IgD-negative memory B cell (primary cell): ENCODE measurements around the gene UBASH3B. TPM values are rescaled to one million over a fixed set of nuclear protein-coding genes. Genes with fewer than 3 reads are reported as not detected.
A peak's percentile ranks its signal among the peaks of the same experiment; 100 is the strongest.

Experiments used
- H3K27ac Mint-ChIP-seq, 3 donors: one replicate each; pipeline ENCODE4 v1.8.0; 2020 to 2022; ENCODE audit warnings: mild to moderate bottlenecking in 3 of 3, mixed read lengths in 3 of 3, moderate library complexity in 1 of 3
- H3K27me3 Mint-ChIP-seq: one replicate; pipeline ENCODE4 v1.8.0; 2021; ENCODE audit warnings: mixed read lengths
- H3K36me3 Mint-ChIP-seq: one replicate; pipeline ENCODE4 v1.8.0; 2020; ENCODE audit warnings: mild to moderate bottlenecking, mixed read lengths
- H3K4me1 Mint-ChIP-seq, 3 donors: one replicate each; pipeline ENCODE4 v1.8.0; 2020 to 2022; ENCODE audit warnings: mixed read lengths in 3 of 3, mild to moderate bottlenecking in 1 of 3
- H3K4me3 Mint-ChIP-seq, 4 donors: one replicate each; pipeline ENCODE4 v1.8.0; 2020 to 2022; ENCODE audit warnings: mild to moderate bottlenecking in 4 of 4, mixed read lengths in 4 of 4, moderate library complexity in 3 of 4
- H3K9me3 Mint-ChIP-seq, 3 donors: one replicate each; pipeline ENCODE4 v1.8.0; 2020 to 2021; ENCODE audit warnings: mixed read lengths in 3 of 3, mild to moderate bottlenecking in 1 of 3
- polyA plus RNA-seq: library from polyadenylated mRNA; unstranded; fragments of 300-500 nt; fragmentation: Illumina TruSeq; gene quantifications from one replicate; pipeline ENCODE4 v1.2.3, GENCODE V29; 2021

UBASH3B gene
- polyA plus RNA-seq, 1 donor from 2014 or later, result 1.3 TPM

DNA sequence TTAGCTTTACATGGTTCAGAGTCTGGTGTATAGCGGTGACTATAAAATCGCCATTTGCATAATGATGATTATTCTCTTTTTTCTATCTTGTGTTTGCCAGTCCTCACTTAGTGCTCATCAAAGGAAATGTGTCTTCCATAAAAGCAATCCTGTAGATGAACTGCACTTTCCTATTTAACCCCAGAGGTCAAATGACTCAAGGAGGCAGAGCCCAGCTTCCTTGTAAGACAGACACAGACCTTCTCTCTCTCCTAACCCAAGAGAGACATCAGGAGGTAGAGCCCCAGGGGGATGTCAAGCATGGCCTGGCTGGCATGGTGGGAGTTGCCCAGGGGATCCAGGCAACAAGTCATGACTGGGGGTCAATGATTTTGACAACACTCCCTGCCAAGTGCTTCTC lies 135.9 kb downstream of the UBASH3B start:
- Mint-ChIP-seq H3K27ac (no peak overlapping the region), H3K9me3 (no peaks in the 10 kb centered on the region), H3K4me3 (no peak overlapping the region), H3K36me3 (peaks cover 4% of the 10 kb centered on the region), H3K4me1 (peaks cover 0 to 3% (median 3%) of the 10 kb centered on the region in 3 donors), H3K27me3 (no peaks in the 10 kb centered on the region)

DNA sequence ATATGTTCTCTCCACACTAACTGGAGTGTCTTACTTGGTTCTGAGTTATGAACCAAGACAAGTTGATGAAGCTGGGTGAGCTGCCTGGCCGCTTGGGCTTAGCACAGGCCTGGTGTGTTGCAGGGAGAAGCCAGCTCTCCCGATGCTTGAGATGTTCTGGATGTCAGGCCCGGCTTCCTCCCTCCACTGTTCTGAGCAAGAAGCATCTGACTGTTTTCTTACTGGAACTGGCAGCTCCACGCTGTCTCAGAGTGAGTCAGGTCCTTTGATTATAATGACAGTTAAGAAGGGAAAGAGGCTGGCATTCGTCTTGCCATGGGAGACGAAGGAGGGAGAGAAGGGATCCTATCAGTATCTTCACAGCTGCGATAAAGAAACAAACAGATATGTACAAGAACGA lies 136.3 kb downstream of the UBASH3B start:
- no peaks in the 10 kb centered on the region for H3K27me3 Mint-ChIP-seq
- H3K9me3 Mint-ChIP-seq, result no peaks in the 10 kb centered on the region
- peaks cover 0 to 3% (median 3%) of the 10 kb centered on the region in 3 donors for H3K4me1 Mint-ChIP-seq
- H3K27ac Mint-ChIP-seq, result no peak overlapping the region
- no peak overlapping the region for H3K4me3 Mint-ChIP-seq
- H3K36me3 Mint-ChIP-seq, result peaks cover 4% of the 10 kb centered on the region

DNA sequence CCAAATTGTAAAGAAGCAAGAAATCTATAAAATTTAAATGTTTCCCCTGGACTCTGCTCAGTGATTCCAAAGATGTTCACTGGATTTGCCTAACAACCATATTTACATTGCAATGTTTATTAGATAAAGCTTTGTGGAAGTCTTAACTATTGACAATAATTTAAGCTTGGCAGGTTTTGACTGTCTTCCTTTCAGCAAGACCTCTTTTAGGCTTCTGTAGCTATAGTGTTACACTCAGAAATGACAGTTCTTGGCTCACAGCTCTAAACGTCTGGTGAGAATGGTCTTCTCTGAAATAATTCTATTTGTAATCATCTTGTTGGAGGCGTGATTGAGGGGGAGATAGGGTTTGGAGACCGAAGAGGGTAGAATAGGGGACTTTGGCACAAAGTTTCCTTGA lies 138.0 kb downstream of the UBASH3B start:
- Mint-ChIP-seq H3K4me3 (no peak overlapping the region), H3K36me3 (peaks cover 4% of the 10 kb centered on the region), H3K27me3 (no peaks in the 10 kb centered on the region), H3K9me3 (no peaks in the 10 kb centered on the region), H3K4me1 (peaks cover 0 to 3% (median 3%) of the 10 kb centered on the region in 3 donors), H3K27ac (peak overlapping the region in 1 of 3 donors; percentile 6)

DNA sequence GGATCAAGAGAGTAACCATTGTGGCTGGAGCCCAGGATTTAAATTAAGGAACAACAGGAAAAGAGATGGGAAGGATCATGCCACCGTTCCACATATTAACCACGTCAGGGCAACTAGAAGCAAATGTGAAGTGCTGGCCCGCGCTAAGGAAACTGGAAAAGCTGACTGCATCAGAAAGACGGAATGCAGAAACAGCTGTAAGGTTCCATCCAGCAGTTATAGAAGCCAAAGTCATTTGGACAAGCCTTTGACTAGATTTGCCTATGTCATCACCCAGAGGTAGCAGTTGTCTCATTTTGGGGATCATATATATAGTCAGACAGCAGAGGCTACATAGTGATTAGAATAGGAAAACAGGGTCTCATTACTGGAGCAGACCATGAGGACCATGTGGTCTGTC lies 139.8 kb downstream of the UBASH3B start:
- Mint-ChIP-seq H3K36me3 (peaks cover 2% of the 10 kb centered on the region), H3K27ac (no peak overlapping the region), H3K27me3 (no peaks in the 10 kb centered on the region), H3K4me1 (peaks cover 0 to 3% (median 3%) of the 10 kb centered on the region in 3 donors), H3K9me3 (no peaks in the 10 kb centered on the region), H3K4me3 (no peak overlapping the region)

DNA sequence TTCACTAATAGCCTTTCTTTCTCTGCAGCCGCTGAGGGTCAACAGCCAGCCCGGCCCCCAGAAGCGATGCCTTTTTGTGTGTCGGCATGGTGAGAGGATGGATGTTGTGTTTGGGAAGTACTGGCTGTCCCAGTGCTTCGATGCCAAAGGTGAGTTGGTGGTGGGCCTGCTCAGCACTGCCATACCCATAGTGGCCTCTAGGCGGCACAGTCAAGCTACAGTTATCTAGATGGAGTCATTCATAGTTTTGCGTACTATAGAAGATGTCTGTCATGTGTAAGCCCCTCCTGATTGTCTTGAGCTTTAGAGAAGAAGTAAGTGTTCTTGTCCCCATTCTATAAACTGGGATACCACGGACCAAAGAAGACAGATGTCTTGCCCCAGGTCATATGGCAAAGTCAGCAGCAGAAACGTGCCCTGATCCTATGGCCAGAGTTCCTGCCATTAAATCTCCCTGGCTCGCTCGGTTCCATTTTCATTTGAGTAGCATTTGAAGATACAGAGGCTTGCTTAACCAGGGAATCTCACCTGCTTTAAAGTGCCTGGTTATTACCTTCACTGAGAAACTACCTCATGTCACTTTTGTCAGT lies 140.7 kb downstream of the UBASH3B start:
- Mint-ChIP-seq H3K9me3 (no peaks in the 10 kb centered on the region), H3K27me3 (no peaks in the 10 kb centered on the region), H3K36me3 (peaks cover 2% of the 10 kb centered on the region), H3K27ac (peak overlapping the region in 1 of 3 donors; percentile 71), H3K4me3 (no peak overlapping the region), H3K4me1 (peaks cover 0 to 3% (median 3%) of the 10 kb centered on the region in 3 donors)

DNA sequence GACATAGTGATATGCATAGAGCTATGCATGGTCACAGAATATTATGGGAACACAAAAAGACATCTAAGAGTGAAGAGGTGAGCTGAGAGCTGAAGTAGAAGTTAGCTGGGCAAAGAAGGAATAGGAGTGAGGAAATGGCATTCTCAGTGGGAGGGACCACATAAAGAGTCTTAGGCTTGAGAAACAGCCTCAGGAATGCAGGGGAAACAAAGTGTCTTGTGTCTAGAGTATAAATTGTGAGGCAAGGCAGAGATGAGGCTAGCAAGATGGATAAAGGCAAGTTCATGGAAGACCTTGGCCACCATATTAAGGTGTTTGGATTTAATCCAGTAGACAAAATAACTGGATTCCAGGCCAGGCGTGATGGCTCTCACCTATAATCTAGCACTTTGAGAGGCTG lies 142.1 kb downstream of the UBASH3B start:
- H3K9me3 Mint-ChIP-seq, result no peaks in the 10 kb centered on the region

DNA sequence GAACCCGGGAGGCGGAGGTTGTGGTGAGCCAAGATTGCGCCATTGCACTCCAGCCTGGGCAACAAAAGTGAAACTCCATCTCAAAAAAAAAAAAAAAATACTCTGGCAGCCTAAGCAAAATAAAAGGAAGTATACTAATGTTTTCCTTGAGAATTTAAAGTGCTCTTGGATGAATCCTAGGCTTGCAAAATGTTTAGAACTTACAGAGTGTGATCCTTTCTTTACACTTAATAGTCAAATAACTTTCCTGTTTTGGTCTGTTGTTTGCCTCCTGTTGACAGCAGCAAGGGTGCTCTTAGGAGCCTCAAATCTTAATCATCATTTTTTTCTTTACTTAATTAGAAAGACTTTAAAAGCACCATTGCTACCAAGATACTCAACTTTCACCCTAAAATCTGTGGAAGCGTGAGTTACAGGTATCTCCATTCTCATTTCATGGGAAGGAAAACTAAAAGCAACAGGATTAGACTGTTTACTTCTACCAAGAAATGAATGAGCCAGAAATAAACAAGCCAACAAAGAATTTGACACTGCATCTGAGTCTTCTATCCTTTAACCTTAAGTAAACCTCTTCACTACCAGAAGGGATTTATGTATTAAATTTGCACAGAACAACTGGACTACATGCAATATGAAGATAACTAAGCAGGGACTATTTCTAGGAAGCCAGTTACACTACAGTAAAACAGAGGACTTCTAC lies 144.0 kb downstream of the UBASH3B start:
- H3K4me3 Mint-ChIP-seq, result no peak overlapping the region
- H3K27ac Mint-ChIP-seq, result no peak overlapping the region
- H3K27me3 Mint-ChIP-seq, result no peaks in the 10 kb centered on the region
- peaks cover 8 to 16% (median 12%) of the 10 kb centered on the region in 3 donors for H3K4me1 Mint-ChIP-seq
- H3K9me3 Mint-ChIP-seq, result no peaks in the 10 kb centered on the region
- no peaks in the 10 kb centered on the region for H3K36me3 Mint-ChIP-seq

More for the DNA sequence above, 142.1 kb downstream of the UBASH3B start:
- Mint-ChIP-seq H3K36me3 (no peaks in the 10 kb centered on the region), H3K4me3 (no peak overlapping the region), H3K27me3 (no peaks in the 10 kb centered on the region), H3K27ac (no peak overlapping the region), H3K4me1 (peaks cover 0 to 3% (median 3%) of the 10 kb centered on the region in 3 donors)

DNA sequence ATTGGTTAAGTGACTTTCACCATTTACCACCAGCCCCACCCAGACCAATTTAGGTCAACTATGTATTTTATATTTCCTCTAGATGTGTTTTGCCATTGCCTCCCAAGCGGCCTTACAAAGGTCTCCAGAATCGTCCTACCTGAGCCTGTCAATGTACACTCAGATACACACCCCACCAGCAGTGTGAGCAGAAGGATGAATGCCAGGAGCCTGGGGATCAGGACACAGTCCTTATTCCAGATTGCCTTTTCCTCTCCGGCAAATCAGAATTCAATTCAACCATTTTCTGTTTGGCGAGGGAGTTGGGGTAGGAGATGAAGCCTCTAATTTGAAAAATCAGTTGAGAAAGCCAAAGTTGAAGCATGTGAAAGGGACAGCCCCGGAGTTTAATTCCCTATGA lies 147.4 kb downstream of the UBASH3B start:
- Mint-ChIP-seq H3K9me3 (no peaks in the 10 kb centered on the region), H3K27ac (no peak overlapping the region), H3K4me1 (peaks cover 22 to 24% (median 23%) of the 10 kb centered on the region in 3 donors), H3K36me3 (no peaks in the 10 kb centered on the region), H3K27me3 (no peaks in the 10 kb centered on the region), H3K4me3 (peak overlapping the region in 1 of 4 donors; percentile 64)

DNA sequence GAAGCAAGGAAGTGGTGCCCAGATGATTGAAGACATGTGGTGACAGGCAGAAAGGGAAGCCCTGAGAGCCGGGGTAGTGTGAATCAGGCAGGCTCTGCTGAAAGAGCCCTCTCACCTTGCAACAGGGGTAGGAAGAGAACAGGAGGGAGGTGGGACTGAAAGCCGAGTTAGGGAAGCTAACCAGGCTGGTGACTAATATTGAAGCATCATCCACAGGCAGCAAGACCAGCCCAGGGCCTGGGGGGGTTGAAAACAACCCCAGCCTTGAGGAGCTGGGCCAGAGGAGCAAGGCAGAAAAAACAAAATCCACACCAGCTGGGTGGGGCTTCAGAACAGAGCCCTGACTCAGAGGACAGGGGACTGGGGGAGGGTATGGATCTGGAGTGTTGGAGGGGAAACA lies 147.8 kb downstream of the UBASH3B start:
- Mint-ChIP-seq H3K36me3 (no peaks in the 10 kb centered on the region), H3K4me3 (peak overlapping the region in 1 of 4 donors; percentile 41), H3K27me3 (no peaks in the 10 kb centered on the region), H3K4me1 (peaks cover 26 to 28% (median 27%) of the 10 kb centered on the region in 3 donors), H3K27ac (no peak overlapping the region), H3K9me3 (no peaks in the 10 kb centered on the region)

DNA sequence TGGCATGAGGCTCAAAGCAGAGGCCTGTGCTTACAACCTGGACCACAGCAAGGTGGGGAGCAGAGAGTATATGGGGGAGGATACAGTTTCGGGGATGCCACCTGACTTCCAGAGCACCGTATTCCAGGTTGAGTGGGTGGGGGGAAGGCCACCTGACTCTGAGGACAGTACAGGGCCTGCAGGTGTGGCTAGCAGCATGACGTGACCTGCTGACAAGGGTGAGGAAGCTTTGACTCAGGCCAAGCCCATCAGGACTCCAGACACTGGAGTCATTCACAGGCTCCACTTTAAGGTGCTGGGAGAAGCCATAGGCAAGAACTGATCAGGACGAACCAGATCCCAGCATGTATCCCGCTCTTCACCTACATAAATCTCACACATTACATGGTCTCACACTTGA lies 148.2 kb downstream of the UBASH3B start:
- no peaks in the 10 kb centered on the region for H3K9me3 Mint-ChIP-seq
- no peak overlapping the region for H3K4me3 Mint-ChIP-seq
- H3K36me3 Mint-ChIP-seq, result no peaks in the 10 kb centered on the region
- peaks cover 30 to 32% (median 32%) of the 10 kb centered on the region in 3 donors for H3K4me1 Mint-ChIP-seq
- H3K27me3 Mint-ChIP-seq, result no peaks in the 10 kb centered on the region
- H3K27ac Mint-ChIP-seq, result no peak overlapping the region

DNA sequence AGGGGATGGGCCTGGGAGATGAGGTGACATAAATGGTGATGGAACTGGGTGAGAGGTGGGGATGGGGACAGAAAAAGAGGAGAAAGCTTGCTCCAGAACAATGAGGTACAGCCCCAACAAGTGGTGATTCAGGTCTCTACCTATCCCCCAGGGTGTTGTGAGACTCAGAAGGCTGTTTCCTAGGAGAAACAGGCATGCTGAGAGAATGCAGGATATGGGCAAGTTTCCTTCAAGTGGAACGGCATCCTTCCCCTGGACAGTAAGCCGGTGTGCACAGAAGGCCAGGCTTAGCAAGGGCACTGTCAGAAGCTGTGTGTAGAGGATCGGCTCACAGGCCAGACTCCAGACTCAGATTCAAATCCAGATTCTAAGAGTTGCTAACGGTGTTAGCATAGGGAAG lies 148.6 kb downstream of the UBASH3B start:
- no peaks in the 10 kb centered on the region for H3K9me3 Mint-ChIP-seq
- no peak overlapping the region for H3K4me3 Mint-ChIP-seq
- no peak overlapping the region for H3K27ac Mint-ChIP-seq
- peaks cover 32 to 34% (median 33%) of the 10 kb centered on the region in 3 donors for H3K4me1 Mint-ChIP-seq
- H3K27me3 Mint-ChIP-seq, result no peaks in the 10 kb centered on the region
- H3K36me3 Mint-ChIP-seq, result no peaks in the 10 kb centered on the region

DNA sequence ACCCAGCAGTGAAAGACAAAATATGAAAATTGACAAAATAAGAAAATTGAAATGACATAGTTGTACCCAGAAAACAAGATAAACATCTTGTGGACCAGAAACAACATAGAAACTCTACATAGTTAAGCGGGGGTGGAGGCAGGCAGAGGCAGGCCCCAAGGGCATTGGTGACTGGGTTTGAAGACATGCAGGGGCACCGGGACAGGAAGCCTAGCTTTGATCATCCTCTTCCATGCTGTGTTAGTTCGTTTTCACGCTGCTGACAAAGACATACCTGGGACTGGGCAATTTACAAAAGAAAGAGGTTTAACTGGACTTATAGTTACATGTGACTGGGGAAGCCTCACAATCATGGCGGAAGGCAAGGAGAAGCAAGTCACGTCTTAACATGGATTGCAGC lies 149.3 kb downstream of the UBASH3B start:
- H3K9me3 Mint-ChIP-seq, result no peaks in the 10 kb centered on the region
- peaks cover 34 to 38% (median 38%) of the 10 kb centered on the region in 3 donors for H3K4me1 Mint-ChIP-seq
- H3K27ac Mint-ChIP-seq, result no peak overlapping the region
- no peaks in the 10 kb centered on the region for H3K36me3 Mint-ChIP-seq
- no peaks in the 10 kb centered on the region for H3K27me3 Mint-ChIP-seq
- H3K4me3 Mint-ChIP-seq, result peak overlapping the region in 2 of 4 donors; percentile 61 to 71

DNA sequence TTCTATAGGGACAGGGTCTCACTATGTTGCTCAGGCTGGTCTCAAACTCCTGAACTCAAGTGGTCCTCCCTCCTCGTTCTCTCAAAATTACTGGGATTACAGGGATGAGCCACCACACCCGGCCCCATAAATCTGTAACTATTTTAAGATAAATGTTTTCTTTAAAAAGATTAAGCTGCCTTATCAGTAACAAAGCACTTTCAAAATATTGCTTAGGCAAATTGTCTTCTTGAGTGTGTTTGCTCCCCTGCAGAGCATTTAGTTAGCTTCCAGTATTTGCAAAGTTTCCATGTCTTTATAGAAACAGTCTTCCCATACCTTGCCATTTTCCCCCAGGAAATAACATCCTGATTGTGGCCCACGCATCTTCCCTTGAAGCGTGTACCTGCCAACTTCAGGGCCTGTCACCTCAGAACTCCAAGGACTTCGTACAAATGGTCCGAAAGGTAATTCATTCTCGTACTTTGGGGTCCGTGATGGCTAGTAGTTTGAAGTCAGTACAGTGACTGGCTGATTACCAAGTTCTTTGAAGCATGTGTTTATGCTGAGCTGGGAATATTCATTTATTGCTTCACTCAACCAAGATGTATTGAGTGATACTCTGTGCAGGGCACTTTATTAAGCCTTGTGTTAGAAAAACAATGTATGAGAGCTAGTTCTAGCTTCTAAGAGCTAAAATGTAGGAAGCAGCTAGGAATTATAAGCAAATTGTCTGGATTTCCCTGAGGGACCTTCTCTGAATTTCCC lies 152.4 kb downstream of the UBASH3B start:
- Mint-ChIP-seq H3K27me3 (no peaks in the 10 kb centered on the region), H3K9me3 (no peaks in the 10 kb centered on the region), H3K27ac (peak overlapping the region in 2 of 3 donors; percentile 17 to 28), H3K4me3 (peak overlapping the region in 3 of 4 donors; percentile 18 to 75 (median 72)), H3K36me3 (no peaks in the 10 kb centered on the region), H3K4me1 (peaks cover 34 to 44% (median 38%) of the 10 kb centered on the region in 3 donors)

DNA sequence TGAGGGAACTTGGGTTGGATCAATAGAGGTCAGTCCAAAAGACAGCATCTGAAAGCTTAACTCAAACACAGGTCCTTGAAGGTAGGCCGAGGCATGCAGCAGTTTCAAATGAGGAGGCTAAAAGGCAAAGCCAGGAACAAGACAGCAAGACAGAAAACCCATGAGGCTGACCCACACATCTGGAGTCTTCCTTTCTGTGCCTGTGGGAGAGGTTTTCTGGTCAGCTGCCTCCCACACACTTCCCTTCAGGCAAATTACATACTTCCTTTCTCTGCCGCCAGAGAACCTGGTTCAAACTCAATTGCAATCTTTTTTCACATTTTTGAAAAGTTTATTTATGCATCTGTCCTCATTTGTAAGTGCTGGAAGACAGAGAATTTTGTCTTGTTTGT lies 153.0 kb downstream of the UBASH3B start:
- peak overlapping the region in 2 of 3 donors; percentile 17 to 28 for H3K27ac Mint-ChIP-seq
- H3K4me1 Mint-ChIP-seq, result peaks cover 32 to 38% (median 37%) of the 10 kb centered on the region in 3 donors
- H3K4me3 Mint-ChIP-seq, result peak overlapping the region in 3 of 4 donors; percentile 18 to 75 (median 72)
- no peaks in the 10 kb centered on the region for H3K27me3 Mint-ChIP-seq
- H3K36me3 Mint-ChIP-seq, result no peaks in the 10 kb centered on the region
- H3K9me3 Mint-ChIP-seq, result no peaks in the 10 kb centered on the region

DNA sequence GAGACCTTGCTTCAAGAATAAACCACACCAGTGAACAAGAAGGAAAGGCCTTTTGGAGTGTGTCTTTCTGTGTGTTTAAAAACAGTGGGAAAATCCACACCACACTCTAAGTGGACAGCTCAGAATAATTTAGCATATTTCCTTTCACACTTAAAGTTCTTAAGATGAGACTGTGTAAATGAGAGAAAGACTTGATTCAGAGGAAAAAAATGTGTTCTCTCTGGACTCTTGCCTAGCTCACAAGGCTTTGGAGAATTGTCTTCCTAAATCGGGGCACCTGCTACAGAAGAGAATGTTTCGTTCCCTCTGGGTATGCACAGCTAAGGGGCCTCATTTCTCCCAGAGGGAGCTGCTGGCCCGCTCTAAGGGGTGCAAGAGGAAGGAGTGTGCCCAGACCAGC lies 154.3 kb downstream of the UBASH3B start:
- Mint-ChIP-seq H3K36me3 (no peaks in the 10 kb centered on the region), H3K4me3 (peak overlapping the region in 1 of 4 donors; percentile 38), H3K9me3 (no peaks in the 10 kb centered on the region), H3K27ac (peak overlapping the region in 1 of 3 donors; percentile 49), H3K4me1 (peaks cover 19 to 35% (median 26%) of the 10 kb centered on the region in 3 donors), H3K27me3 (no peaks in the 10 kb centered on the region)
